Measurements from ENCODE around the gene LMF1. TPM values are rescaled to one million over a fixed set of nuclear protein-coding genes. Genes with fewer than 3 reads are reported as not detected.

Gene LMF1
- polyA plus RNA-seq, 3 donors, result 5.9 to 14.7 (median 10.6) TPM

- H4K20me1 ChIP-seq (ENCODE audit: insufficient read depth, low read length), result no peaks in the 10 kb centered on the region
- no peak overlapping the region for H3K4me3 ChIP-seq (replicated peaks in 1 of 3; ENCODE audit: low read depth in 2 of 3, low read length in 3 of 3)
- no peak overlapping the region for H3K27ac ChIP-seq (ENCODE audit: low read depth in 1 of 2, low read length in 2 of 2)
- no peak for DNase-seq
- H2AFZ ChIP-seq (ENCODE audit: insufficient read depth, low read depth, low read length, poor library complexity, severe bottlenecking), result no peak overlapping the region
- H3K4me2 ChIP-seq (replicated peaks; ENCODE audit: extremely low read depth, low read length, poor library complexity, severe bottlenecking), result no peak overlapping the region
- 99% methylated on average over 17 of the region's 24 CpGs for WGBS (ENCODE audit: insufficient coverage)
- H3K36me3 ChIP-seq (replicated peaks in 1 of 2; ENCODE audit: control insufficient read depth in 1 of 2, insufficient read depth in 2 of 2, low read length in 2 of 2), result peaks cover 0 to 23% of the 10 kb centered on the region in 2 donors
- no peaks in the 10 kb centered on the region for H3K4me1 ChIP-seq (ENCODE audit: control insufficient read depth in 1 of 2, insufficient read depth in 2 of 2, low read length in 2 of 2)
- TF ChIP-seq CTCF (IDR thresholded peaks at IDR 0.05), result no peak
- no peak overlapping the region for H3K9ac ChIP-seq (ENCODE audit: insufficient read depth, low read length, poor library complexity, severe bottlenecking)
- Mint-ChIP-seq H3K4me1 (no peaks in the 10 kb centered on the region), H3K36me3 (peaks cover 19 to 31% of the 10 kb centered on the region in 2 donors), H3K9me3 (peaks cover 14 to 31% (median 15%) of the 10 kb centered on the region in 7 donors), H3K27me3 (ENCODE audit: low read depth in 3 of 3) (peaks cover 0 to 2% (median 0%) of the 10 kb centered on the region in 3 donors), H3K27ac (peak overlapping the region in 2 of 7 donors; percentile 68), H3K4me3 (no peak overlapping the region)
- H3K27me3 ChIP-seq (ENCODE audit: control insufficient read depth in 2 of 2, insufficient read depth in 2 of 2, low read length in 2 of 2), result no peaks in the 10 kb centered on the region
- intact Hi-C loops (cut with micrococcal nuclease), result no loop called here
- H3K9me3 ChIP-seq (replicated peaks in 1 of 2; ENCODE audit: control insufficient read depth in 1 of 2, insufficient read depth in 1 of 2, low read length in 2 of 2), result peaks cover 24 to 34% of the 10 kb centered on the region in 2 donors
- no peaks in the 10 kb centered on the region for H3K79me2 ChIP-seq (ENCODE audit: insufficient read depth, low read length)
Observed at GRCh38 chr16:911604-912321, 59.0 kb downstream of the LMF1 start.

GRCh38 chr16:911101-911500 is 59.7 kb downstream of the LMF1 start:
- Histone ChIP-seq H3K4me3 (replicated peaks in 1 of 3; ENCODE audit: low read depth in 2 of 3, low read length in 3 of 3) (no peak overlapping the region), H3K9me3 (replicated peaks in 1 of 2; ENCODE audit: control insufficient read depth in 1 of 2, insufficient read depth in 1 of 2, low read length in 2 of 2) (peaks cover 31 to 39% of the 10 kb centered on the region in 2 donors), H3K27ac (ENCODE audit: low read depth in 1 of 2, low read length in 2 of 2) (no peak overlapping the region), H3K9ac (ENCODE audit: insufficient read depth, low read length, poor library complexity, severe bottlenecking) (no peak overlapping the region), H4K20me1 (ENCODE audit: insufficient read depth, low read length) (no peaks in the 10 kb centered on the region), H3K4me2 (replicated peaks; ENCODE audit: extremely low read depth, low read length, poor library complexity, severe bottlenecking) (no peak overlapping the region), H3K79me2 (ENCODE audit: insufficient read depth, low read length) (no peaks in the 10 kb centered on the region), H3K4me1 (ENCODE audit: control insufficient read depth in 1 of 2, insufficient read depth in 2 of 2, low read length in 2 of 2) (no peaks in the 10 kb centered on the region), H3K27me3 (ENCODE audit: control insufficient read depth in 2 of 2, insufficient read depth in 2 of 2, low read length in 2 of 2) (no peaks in the 10 kb centered on the region), H3K36me3 (replicated peaks in 1 of 2; ENCODE audit: control insufficient read depth in 1 of 2, insufficient read depth in 2 of 2, low read length in 2 of 2) (peaks cover 0 to 23% of the 10 kb centered on the region in 2 donors), H2AFZ (ENCODE audit: insufficient read depth, low read depth, low read length, poor library complexity, severe bottlenecking) (no peak overlapping the region)
- 94% methylated on average over 11 of the region's 15 CpGs for WGBS (ENCODE audit: insufficient coverage)
- Mint-ChIP-seq H3K36me3 (peaks cover 24 to 37% of the 10 kb centered on the region in 2 donors), H3K4me1 (no peaks in the 10 kb centered on the region), H3K9me3 (peaks cover 17 to 37% (median 21%) of the 10 kb centered on the region in 7 donors), H3K27me3 (ENCODE audit: low read depth in 3 of 3) (peaks cover 0 to 2% (median 0%) of the 10 kb centered on the region in 3 donors), H3K27ac (no peak overlapping the region), H3K4me3 (no peak overlapping the region)
- intact Hi-C loops (cut with micrococcal nuclease), result no loop called here
- TF ChIP-seq CTCF (IDR thresholded peaks at IDR 0.05), result no peak
- no peak for DNase-seq

Measured in CD14-positive monocyte (primary cell).